ENCODE results near the gene AP3M1.

GRCh38 chr10:74135452-74135851 is 15.2 kb downstream of the AP3M1 start:
- no peak for TF ChIP-seq POLR2A (IDR thresholded peaks at IDR 0.05; ENCODE audit: borderline replicate concordance, extremely low read depth, insufficient read depth, insufficient read length)
- TF ChIP-seq CTCF (IDR thresholded peaks at IDR 0.05 in 2 of 3, conservative IDR thresholded peaks at IDR 0.05 in 1 of 3; ENCODE audit: borderline replicate concordance in 1 of 3, insufficient read depth in 1 of 3, low read depth in 2 of 3, low read length in 2 of 3): no peak
- TF ChIP-seq MAX (IDR thresholded peaks at IDR 0.05): no peak
- no peak for TF ChIP-seq ATF3 (IDR thresholded peaks at IDR 0.05)
- no peak for TF ChIP-seq EGR1 (IDR thresholded peaks at IDR 0.05; ENCODE audit: low read depth)
- no peak for TF ChIP-seq CBX3 (IDR thresholded peaks at IDR 0.05; ENCODE audit: low read depth)
- no peak for TF ChIP-seq CEBPB (IDR thresholded peaks at IDR 0.05; ENCODE audit: low read depth)
- TF ChIP-seq POLR2AphosphoS5 (IDR thresholded peaks at IDR 0.05; ENCODE audit: low read depth, low read length): no peak

Data from HCT116 (cell line).